ENCODE measurements around the gene AOC3.

- TF ChIP-seq CTCF (IDR thresholded peaks at IDR 0.05 in 8 of 11, conservative IDR thresholded peaks at IDR 0.05 in 3 of 11) = no peak
- no peak for TF ChIP-seq POLR2A (IDR thresholded peaks at IDR 0.05)
- TF ChIP-seq POLR2AphosphoS5 (IDR thresholded peaks at IDR 0.05) = peak in 1 of 3 donors; percentile 20
Measured at GRCh38 chr17:42886283-42887176, 35.5 kb downstream of the AOC3 start.
